ENCODE data around the gene ZFYVE28. TPM values are rescaled to one million over a fixed set of nuclear protein-coding genes. Genes with fewer than 3 reads are reported as not detected.
A peak's percentile ranks its signal among the peaks of the same experiment; 100 is the strongest.
"Not testable (repeated sequence)": the region's sequence is repeated elsewhere in the genome, so short reads cannot be mapped to it uniquely, and the experiment has no call there.

ZFYVE28 gene
- total RNA-seq, 2 donors from 2014 or later = 6.6 to 30.2 TPM

GRCh38 chr4:2241003-2241402 lies 177.4 kb downstream of the ZFYVE28 start:
- intact Hi-C loops (cut with DNase I) = loop anchor here (10.0 kb wide), 2 partner anchors 514 to 526 kb away; partner anchors contain the start of genes SLBP and TNIP2
- Histone ChIP-seq H3K27ac (peak overlapping the region; percentile 78 to 81), H3K4me3 (peak overlapping the region; percentile 76), H3K27me3 (replicated peaks; ENCODE audit: insufficient read depth) (no peaks in the 10 kb centered on the region), H3K36me3 (no peaks in the 10 kb centered on the region), H3K9me3 (no peaks in the 10 kb centered on the region), H3K4me1 (replicated peaks) (peaks cover 10% of the 10 kb centered on the region)
- no peak for DNase-seq (ENCODE audit: low spot score)
- whole genome bisulfite sequencing = 4% methylated on average over 7 of the region's 7 CpGs
- TF ChIP-seq POLR2AphosphoS5 (IDR thresholded peaks at IDR 0.05) (no peak), POLR2A (IDR thresholded peaks at IDR 0.05) (no peak), CTCF (IDR thresholded peaks at IDR 0.05) (no peak)

- no peak for DNase-seq (ENCODE audit: low spot score)
- H3K9me3 ChIP-seq = no peaks in the 10 kb centered on the region
- no peaks in the 10 kb centered on the region for H3K27me3 ChIP-seq (replicated peaks; ENCODE audit: insufficient read depth)
- H3K36me3 ChIP-seq = no peaks in the 10 kb centered on the region
- peaks cover 10% of the 10 kb centered on the region for H3K4me1 ChIP-seq (replicated peaks)
- TF ChIP-seq POLR2A (IDR thresholded peaks at IDR 0.05) (no peak), CTCF (IDR thresholded peaks at IDR 0.05) (no peak), POLR2AphosphoS5 (IDR thresholded peaks at IDR 0.05) (no peak)
- H3K4me3 ChIP-seq = no peak overlapping the region
- intact Hi-C loops (cut with DNase I) = no loop called here
- 28% methylated on average over 3 of the region's 3 CpGs for whole genome bisulfite sequencing
- H3K27ac ChIP-seq = no peak overlapping the region
Observed at GRCh38 chr4:2236944-2237666, 181.3 kb downstream of the ZFYVE28 start.

GRCh38 chr4:2231082-2231481 lies 187.4 kb downstream of the ZFYVE28 start:
- intact Hi-C loops (cut with DNase I) = no loop called here
- Histone ChIP-seq H3K27me3 (replicated peaks; ENCODE audit: insufficient read depth) (no peaks in the 10 kb centered on the region), H3K36me3 (no peaks in the 10 kb centered on the region), H3K4me1 (replicated peaks) (no peaks in the 10 kb centered on the region), H3K9me3 (no peaks in the 10 kb centered on the region), H3K4me3 (no peak overlapping the region), H3K27ac (no peak overlapping the region)
- 95% methylated on average over 6 of the region's 6 CpGs for WGBS
- TF ChIP-seq CTCF (IDR thresholded peaks at IDR 0.05) = no peak
- TF ChIP-seq POLR2AphosphoS5 (IDR thresholded peaks at IDR 0.05) = no peak
- no peak for TF ChIP-seq POLR2A (IDR thresholded peaks at IDR 0.05)
- no peak for DNase-seq (ENCODE audit: low spot score)

- H3K27ac ChIP-seq = no peak overlapping the region
- H3K27me3 ChIP-seq (replicated peaks; ENCODE audit: insufficient read depth) = no peaks in the 10 kb centered on the region
- no peak overlapping the region for H3K4me3 ChIP-seq
- no peaks in the 10 kb centered on the region for H3K4me1 ChIP-seq (replicated peaks)
- 79% methylated on average over 2 of the region's 2 CpGs for WGBS
- DNase-seq (ENCODE audit: low spot score) = no peak
- intact Hi-C loops (cut with DNase I) = no loop called here
- no peaks in the 10 kb centered on the region for H3K9me3 ChIP-seq
- TF ChIP-seq CTCF (IDR thresholded peaks at IDR 0.05) (no peak), POLR2A (IDR thresholded peaks at IDR 0.05) (no peak), POLR2AphosphoS5 (IDR thresholded peaks at IDR 0.05) (no peak)
- no peaks in the 10 kb centered on the region for H3K36me3 ChIP-seq
Observed at GRCh38 chr4:2226261-2226660, 192.2 kb downstream of the ZFYVE28 start.

GRCh38 chr4:2222838-2223237 lies 195.6 kb downstream of the ZFYVE28 start:
- Histone ChIP-seq H3K27me3 (replicated peaks; ENCODE audit: insufficient read depth) (no peaks in the 10 kb centered on the region), H3K4me3 (no peak overlapping the region), H3K36me3 (no peaks in the 10 kb centered on the region), H3K27ac (no peak overlapping the region), H3K4me1 (replicated peaks) (no peaks in the 10 kb centered on the region), H3K9me3 (no peaks in the 10 kb centered on the region)
- no peak for DNase-seq (ENCODE audit: low spot score)
- 51% methylated on average over 2 of the region's 2 CpGs for WGBS
- TF ChIP-seq CTCF (IDR thresholded peaks at IDR 0.05) (no peak), POLR2A (IDR thresholded peaks at IDR 0.05) (no peak), POLR2AphosphoS5 (IDR thresholded peaks at IDR 0.05) (no peak)
- intact Hi-C loops (cut with DNase I) = loop anchor here (5.0 kb wide), 1 partner anchor 239 kb away; no protein-coding TSS in a partner anchor

- not testable (repeated sequence) for H3K27ac ChIP-seq; H3K27me3 ChIP-seq (replicated peaks; ENCODE audit: insufficient read depth); H3K9me3 ChIP-seq; DNase-seq (ENCODE audit: low spot score); H3K4me1 ChIP-seq (replicated peaks); H3K36me3 ChIP-seq; H3K4me3 ChIP-seq
- intact Hi-C loops (cut with DNase I) = loop anchor here (5.0 kb wide), 1 partner anchor 241 kb away; no protein-coding TSS in a partner anchor
- WGBS = 67% methylated on average over 4 of the region's 4 CpGs
Observed at GRCh38 chr4:2221378-2221777, 197.1 kb downstream of the ZFYVE28 start.
